HepG2 (cell line): ENCODE measurements around the gene CDR2L. TPM values are rescaled to one million over a fixed set of nuclear protein-coding genes. Genes with fewer than 3 reads are reported as not detected.

Experiments used
- BORCS8-MEF2B ChIP-seq: sonication (generic); formaldehyde crosslinking; IDR thresholded peaks from 2 replicates; pipeline ENCODE4 v1.8.0; 2022; ENCODE audit warnings: mild to moderate bottlenecking, missing genetic modification reagents
- FIP1L1 ChIP-seq: fragments of 200-400 bp; formaldehyde crosslinking; IDR thresholded peaks from 2 replicates; pipeline ENCODE4 v1.6.1; 2018; ENCODE audit warnings: low read depth, mild to moderate bottlenecking, low read length, moderate library complexity, borderline replicate concordance; ENCODE audit not compliant: insufficient read depth
- HNF4G ChIP-seq, 2 experiments: sonication (generic) in 1 of 2; formaldehyde crosslinking in 1 of 2; IDR thresholded peaks; 2 replicates each; pipeline versions ENCODE4 v1.4.0 to v1.6.1; 2011 to 2020; ENCODE audit warnings: borderline replicate concordance in 2 of 2, low read depth in 2 of 2, mild to moderate bottlenecking in 2 of 2, low read length in 1 of 2, missing genetic modification reagents in 1 of 2, moderate library complexity in 1 of 2
- JUNB ChIP-seq: sonication (generic); formaldehyde crosslinking; IDR thresholded peaks from 2 replicates; pipeline ENCODE4 v1.8.0; 2022; ENCODE audit warnings: missing genetic modification reagents, mild to moderate bottlenecking, borderline replicate concordance
- MATR3 ChIP-seq: sonication (generic); formaldehyde crosslinking; IDR thresholded peaks from 2 replicates; pipeline ENCODE4 v1.4.0; 2020; ENCODE audit warnings: missing genetic modification reagents
- MAZ ChIP-seq, 2 experiments: sonication (generic) in 1 of 2; formaldehyde crosslinking in 1 of 2; IDR thresholded peaks; 2 replicates each; pipeline versions ENCODE4 v1.5.0 to v1.6.1; 2012 to 2020; ENCODE audit warnings: low read depth in 2 of 2, mild to moderate bottlenecking in 2 of 2, borderline replicate concordance in 1 of 2, improper control_type of control experiment in 1 of 2, low read length in 1 of 2, missing genetic modification reagents in 1 of 2, moderate library complexity in 1 of 2
- NFE2 ChIP-seq: sonication (generic); formaldehyde crosslinking; IDR thresholded peaks from 2 replicates; pipeline ENCODE4 v1.4.0; 2020; ENCODE audit warnings: missing genetic modification reagents
- NFIC ChIP-seq: IDR thresholded peaks from 2 replicates; pipeline ENCODE4 v1.6.1; 2012; ENCODE audit warnings: mild to moderate bottlenecking, low read length, inconsistent platforms
- NR2F2 ChIP-seq: IDR thresholded peaks from 2 replicates; pipeline ENCODE4 v1.6.1; 2012; ENCODE audit warnings: low read depth, inconsistent platforms, borderline replicate concordance
- SIX4 ChIP-seq: sonication (generic); formaldehyde crosslinking; IDR thresholded peaks from 2 replicates; pipeline ENCODE4 v1.4.0; 2020; ENCODE audit warnings: missing genetic modification reagents
- SP5 ChIP-seq: IDR thresholded peaks from 2 replicates; pipeline ENCODE4 v1.6.1; 2016; ENCODE audit warnings: low read depth, borderline replicate concordance
- SRSF4 ChIP-seq: fragments of 200-400 bp; formaldehyde crosslinking; IDR thresholded peaks from one replicate; pipeline ENCODE4 v1.6.1; 2018; ENCODE audit warnings: mild to moderate bottlenecking, low read depth, low read length, moderate library complexity; ENCODE audit not compliant: poor library complexity, severe bottlenecking
- THYN1 ChIP-seq: sonication (generic); formaldehyde crosslinking; IDR thresholded peaks from 2 replicates; pipeline ENCODE4 v1.8.1; 2023; ENCODE audit warnings: low read depth, mild to moderate bottlenecking, moderate library complexity, missing genetic modification reagents, borderline replicate concordance
- YEATS4 ChIP-seq: sonication (generic); formaldehyde crosslinking; IDR thresholded peaks from 2 replicates; pipeline ENCODE4 v1.4.0; 2020; ENCODE audit warnings: missing genetic modification reagents, borderline replicate concordance
- ZFP37 ChIP-seq: sonication (generic); formaldehyde crosslinking; IDR thresholded peaks from 2 replicates; pipeline ENCODE4 v1.4.0; 2020; ENCODE audit warnings: missing genetic modification reagents, borderline replicate concordance
- ZNF451 ChIP-seq: sonication (generic); formaldehyde crosslinking; IDR thresholded peaks from 2 replicates; pipeline ENCODE4 v1.5.0; 2020; ENCODE audit warnings: mild to moderate bottlenecking, missing genetic modification reagents
- ZNF720 ChIP-seq: sonication (generic); formaldehyde crosslinking; IDR thresholded peaks from 2 replicates; pipeline ENCODE4 v1.4.0; 2020; ENCODE audit warnings: missing genetic modification reagents
- ZSCAN22 ChIP-seq: sonication (generic); formaldehyde crosslinking; IDR thresholded peaks from 2 replicates; pipeline ENCODE4 v1.4.0; 2020; ENCODE audit warnings: mild to moderate bottlenecking, missing genetic modification reagents
- polyA plus RNA-seq, 8 experiments: library from polyadenylated mRNA; depleted of rRNA in 3 of 8; stranded (reverse) in 7 of 8; unstranded in 1 of 8; fragments of >200 nt; fragmentation: Illumina TruSeq in 4 of 8; extraction: Trizol in 4 of 8; gene quantifications; 2 replicates each; pipeline versions ENCODE4 v1.2.1 to v1.2.3, GENCODE V29; 2011 to 2016; ENCODE audit warnings: low read depth in 4 of 8, missing spikeins in 1 of 8, mixed read lengths in 1 of 8; ENCODE audit not compliant: insufficient read depth in 1 of 8
- total RNA-seq, 5 experiments: library from RNA; depleted of rRNA; stranded (reverse); fragments of >200 nt; fragmentation: Illumina TruSeq; extraction: Trizol; gene quantifications; 2 replicates each; pipeline ENCODE4 v1.2.3, GENCODE V29; 2016; ENCODE audit warnings: low read depth in 1 of 5
- TF ChIP-seq, protein P1 (sequence below): sonication (generic); formaldehyde crosslinking; IDR thresholded peaks from 2 replicates; pipeline ENCODE4; 2020; ENCODE audit warnings: missing genetic modification reagents, mild to moderate bottlenecking, borderline replicate concordance
- TF ChIP-seq, protein P2 (sequence below): sonication (generic); formaldehyde crosslinking; IDR thresholded peaks from 2 replicates; pipeline ENCODE4 v1.5.1; 2020; ENCODE audit warnings: missing genetic modification reagents, mild to moderate bottlenecking, borderline replicate concordance
- TF ChIP-seq, protein P3 (sequence below): sonication (generic); formaldehyde crosslinking; IDR thresholded peaks from 2 replicates; pipeline ENCODE4 v1.9.0; 2021; ENCODE audit warnings: missing genetic modification reagents, borderline replicate concordance
- TF ChIP-seq, protein P4 (sequence below): IDR thresholded peaks from 2 replicates; pipeline ENCODE4 v1.6.1; 2016; ENCODE audit warnings: control low read depth
- TF ChIP-seq, protein P5 (sequence below): sonication (generic); formaldehyde crosslinking; IDR thresholded peaks from 2 replicates; pipeline ENCODE4 v1.4.0; 2020; ENCODE audit warnings: missing genetic modification reagents

The CDR2L gene
- total and polyA plus RNA-seq, 2 of the 13 experiments (the other 11 are each of a cell fraction or from before 2014, with no cell fraction given): 1.9 to 2.1 TPM

DNA sequence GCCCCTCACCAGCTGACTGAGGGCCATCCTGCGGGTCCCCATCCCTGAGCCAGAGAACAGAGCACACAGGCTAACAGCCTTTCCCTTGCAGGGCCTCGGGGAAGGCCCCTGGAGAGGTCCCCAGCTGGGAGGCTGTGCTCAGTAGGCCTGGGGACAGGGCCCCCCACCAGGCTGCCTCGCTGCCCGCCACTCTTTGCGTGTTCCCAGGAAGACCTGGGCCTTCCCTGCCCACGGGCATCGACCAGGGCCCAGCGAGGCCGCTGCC lies 15.7 kb upstream of the CDR2L start (continued):
- TF ChIP-seq MAZ (IDR thresholded peaks at IDR 0.05; ENCODE audit: borderline replicate concordance, low read depth, low read length) (no peak), MAZ (CRISPR knock-in tag; IDR thresholded peaks at IDR 0.05; ENCODE audit: low read depth) (no peak), ZNF451 (CRISPR knock-in tag) (no peak), ZFP37 (CRISPR knock-in tag) (no peak), NR2F2 (no peak), JUNB (no peak), ZNF720 (CRISPR knock-in tag) (no peak), THYN1 (no peak), BORCS8-MEF2B (no peak), SP5 (no peak), MATR3 (no peak), NFE2 (CRISPR knock-in tag) (no peak), FIP1L1 (no peak), HNF4G (IDR thresholded peaks at IDR 0.05; ENCODE audit: borderline replicate concordance, low read depth, low read length) (no peak), HNF4G (CRISPR knock-in tag; IDR thresholded peaks at IDR 0.05; ENCODE audit: borderline replicate concordance, low read depth) (0 out of 2 replicates have a peak, but pooled peaks have one; percentile 14), ZSCAN22 (CRISPR knock-in tag) (no peak), NFIC (no peak), YEATS4 (peak; percentile 33; the same call in 1 of the 2 replicates), SIX4 (CRISPR knock-in tag) (no peak), SRSF4 (no peak)
- TF ChIP-seq, protein P1, sequence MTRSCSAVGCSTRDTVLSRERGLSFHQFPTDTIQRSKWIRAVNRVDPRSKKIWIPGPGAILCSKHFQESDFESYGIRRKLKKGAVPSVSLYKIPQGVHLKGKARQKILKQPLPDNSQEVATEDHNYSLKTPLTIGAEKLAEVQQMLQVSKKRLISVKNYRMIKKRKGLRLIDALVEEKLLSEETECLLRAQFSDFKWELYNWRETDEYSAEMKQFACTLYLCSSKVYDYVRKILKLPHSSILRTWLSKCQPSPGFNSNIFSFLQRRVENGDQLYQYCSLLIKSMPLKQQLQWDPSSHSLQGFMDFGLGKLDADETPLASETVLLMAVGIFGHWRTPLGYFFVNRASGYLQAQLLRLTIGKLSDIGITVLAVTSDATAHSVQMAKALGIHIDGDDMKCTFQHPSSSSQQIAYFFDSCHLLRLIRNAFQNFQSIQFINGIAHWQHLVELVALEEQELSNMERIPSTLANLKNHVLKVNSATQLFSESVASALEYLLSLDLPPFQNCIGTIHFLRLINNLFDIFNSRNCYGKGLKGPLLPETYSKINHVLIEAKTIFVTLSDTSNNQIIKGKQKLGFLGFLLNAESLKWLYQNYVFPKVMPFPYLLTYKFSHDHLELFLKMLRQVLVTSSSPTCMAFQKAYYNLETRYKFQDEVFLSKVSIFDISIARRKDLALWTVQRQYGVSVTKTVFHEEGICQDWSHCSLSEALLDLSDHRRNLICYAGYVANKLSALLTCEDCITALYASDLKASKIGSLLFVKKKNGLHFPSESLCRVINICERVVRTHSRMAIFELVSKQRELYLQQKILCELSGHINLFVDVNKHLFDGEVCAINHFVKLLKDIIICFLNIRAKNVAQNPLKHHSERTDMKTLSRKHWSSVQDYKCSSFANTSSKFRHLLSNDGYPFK: no peak; the same call in 1 of the 2 replicates
- TF ChIP-seq, protein P2, sequence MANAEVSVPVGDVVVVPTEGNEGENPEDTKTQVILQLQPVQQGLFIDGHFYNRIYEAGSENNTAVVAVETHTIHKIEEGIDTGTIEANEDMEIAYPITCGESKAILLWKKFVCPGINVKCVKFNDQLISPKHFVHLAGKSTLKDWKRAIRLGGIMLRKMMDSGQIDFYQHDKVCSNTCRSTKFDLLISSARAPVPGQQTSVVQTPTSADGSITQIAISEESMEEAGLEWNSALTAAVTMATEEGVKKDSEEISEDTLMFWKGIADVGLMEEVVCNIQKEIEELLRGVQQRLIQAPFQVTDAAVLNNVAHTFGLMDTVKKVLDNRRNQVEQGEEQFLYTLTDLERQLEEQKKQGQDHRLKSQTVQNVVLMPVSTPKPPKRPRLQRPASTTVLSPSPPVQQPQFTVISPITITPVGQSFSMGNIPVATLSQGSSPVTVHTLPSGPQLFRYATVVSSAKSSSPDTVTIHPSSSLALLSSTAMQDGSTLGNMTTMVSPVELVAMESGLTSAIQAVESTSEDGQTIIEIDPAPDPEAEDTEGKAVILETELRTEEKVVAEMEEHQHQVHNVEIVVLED: no peak
- TF ChIP-seq, protein P3, sequence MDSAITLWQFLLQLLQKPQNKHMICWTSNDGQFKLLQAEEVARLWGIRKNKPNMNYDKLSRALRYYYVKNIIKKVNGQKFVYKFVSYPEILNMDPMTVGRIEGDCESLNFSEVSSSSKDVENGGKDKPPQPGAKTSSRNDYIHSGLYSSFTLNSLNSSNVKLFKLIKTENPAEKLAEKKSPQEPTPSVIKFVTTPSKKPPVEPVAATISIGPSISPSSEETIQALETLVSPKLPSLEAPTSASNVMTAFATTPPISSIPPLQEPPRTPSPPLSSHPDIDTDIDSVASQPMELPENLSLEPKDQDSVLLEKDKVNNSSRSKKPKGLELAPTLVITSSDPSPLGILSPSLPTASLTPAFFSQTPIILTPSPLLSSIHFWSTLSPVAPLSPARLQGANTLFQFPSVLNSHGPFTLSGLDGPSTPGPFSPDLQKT (CRISPR knock-in tag): no peak
- TF ChIP-seq, protein P4, sequence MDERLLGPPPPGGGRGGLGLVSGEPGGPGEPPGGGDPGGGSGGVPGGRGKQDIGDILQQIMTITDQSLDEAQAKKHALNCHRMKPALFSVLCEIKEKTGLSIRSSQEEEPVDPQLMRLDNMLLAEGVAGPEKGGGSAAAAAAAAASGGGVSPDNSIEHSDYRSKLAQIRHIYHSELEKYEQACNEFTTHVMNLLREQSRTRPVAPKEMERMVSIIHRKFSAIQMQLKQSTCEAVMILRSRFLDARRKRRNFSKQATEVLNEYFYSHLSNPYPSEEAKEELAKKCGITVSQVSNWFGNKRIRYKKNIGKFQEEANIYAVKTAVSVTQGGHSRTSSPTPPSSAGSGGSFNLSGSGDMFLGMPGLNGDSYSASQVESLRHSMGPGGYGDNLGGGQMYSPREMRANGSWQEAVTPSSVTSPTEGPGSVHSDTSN (CRISPR knock-in tag): no peak
- TF ChIP-seq, protein P5, sequence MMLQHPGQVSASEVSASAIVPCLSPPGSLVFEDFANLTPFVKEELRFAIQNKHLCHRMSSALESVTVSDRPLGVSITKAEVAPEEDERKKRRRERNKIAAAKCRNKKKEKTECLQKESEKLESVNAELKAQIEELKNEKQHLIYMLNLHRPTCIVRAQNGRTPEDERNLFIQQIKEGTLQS (CRISPR knock-in tag): peak; percentile 46; the same call in 1 of the 2 replicates
